Fibroblast of the aortic adventitia (primary cell): ENCODE measurements around the gene ANKRD16. TPM values are rescaled to one million over a fixed set of nuclear protein-coding genes. Genes with fewer than 3 reads are reported as not detected.

Experiments
- DNase-seq: peaks from one replicate; pipeline ENCODE4 v3.0.0-alpha.2; 2010; ENCODE audit warnings: low read depth
- H3K4me3 ChIP-seq: 2 replicates; pipeline ENCODE4 v1.5.1; 2011; ENCODE audit warnings: low read depth, mild to moderate bottlenecking, control low read depth, low read length, moderate library complexity
- total RNA-seq: library from RNA; depleted of rRNA; stranded (reverse); fragments of >200 nt; gene quantifications from 2 replicates; pipeline ENCODE4 v1.2.3, GENCODE V29; 2012; ENCODE audit warnings: low replicate concordance
- TF ChIP-seq, protein P1 (sequence below): IDR thresholded peaks from 2 replicates; pipeline ENCODE4 v1.5.1; 2011; ENCODE audit warnings: mild to moderate bottlenecking, low read length, control low read depth, inconsistent platforms; ENCODE audit not compliant: insufficient read depth

The ANKRD16 gene
- total RNA-seq, 1 donor = 5.0 TPM

DNA sequence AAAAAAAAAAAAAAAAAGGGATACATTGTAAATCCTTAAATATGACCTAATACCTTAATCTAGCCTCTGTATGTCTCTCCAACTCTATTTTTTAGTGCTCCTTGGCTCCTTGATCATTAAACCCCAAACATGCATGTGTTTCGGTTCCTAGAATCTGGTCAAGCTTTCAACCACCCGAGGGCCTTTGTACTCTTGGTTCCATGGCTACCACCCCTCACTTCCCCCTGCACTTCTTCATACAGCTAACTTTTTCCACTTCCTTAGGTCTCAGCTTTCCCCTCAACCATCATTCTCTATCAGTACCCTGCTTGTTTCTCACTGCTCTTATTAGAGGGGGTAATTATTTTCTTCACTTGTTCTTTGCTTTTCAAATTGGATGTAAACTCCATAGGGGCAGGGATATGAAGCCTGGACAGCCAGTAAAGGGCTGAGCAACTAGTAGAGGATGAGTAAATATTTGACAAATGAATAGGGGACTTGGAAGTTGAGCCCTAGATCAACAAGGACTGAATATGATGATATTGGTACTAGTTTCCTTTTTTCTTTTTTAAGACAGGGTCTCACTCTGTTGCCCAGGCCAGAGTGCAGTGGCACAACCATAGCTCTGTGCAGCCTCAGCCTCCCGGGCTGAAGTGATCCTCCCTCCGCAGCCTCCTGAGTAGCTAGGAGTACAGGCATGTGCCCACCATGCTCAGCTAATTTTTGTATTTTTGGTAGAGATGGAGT lies 72.2 kb downstream of the ANKRD16 start:
- DNase-seq = no peak
- no peak overlapping the region for H3K4me3 ChIP-seq
- TF ChIP-seq, protein P1, sequence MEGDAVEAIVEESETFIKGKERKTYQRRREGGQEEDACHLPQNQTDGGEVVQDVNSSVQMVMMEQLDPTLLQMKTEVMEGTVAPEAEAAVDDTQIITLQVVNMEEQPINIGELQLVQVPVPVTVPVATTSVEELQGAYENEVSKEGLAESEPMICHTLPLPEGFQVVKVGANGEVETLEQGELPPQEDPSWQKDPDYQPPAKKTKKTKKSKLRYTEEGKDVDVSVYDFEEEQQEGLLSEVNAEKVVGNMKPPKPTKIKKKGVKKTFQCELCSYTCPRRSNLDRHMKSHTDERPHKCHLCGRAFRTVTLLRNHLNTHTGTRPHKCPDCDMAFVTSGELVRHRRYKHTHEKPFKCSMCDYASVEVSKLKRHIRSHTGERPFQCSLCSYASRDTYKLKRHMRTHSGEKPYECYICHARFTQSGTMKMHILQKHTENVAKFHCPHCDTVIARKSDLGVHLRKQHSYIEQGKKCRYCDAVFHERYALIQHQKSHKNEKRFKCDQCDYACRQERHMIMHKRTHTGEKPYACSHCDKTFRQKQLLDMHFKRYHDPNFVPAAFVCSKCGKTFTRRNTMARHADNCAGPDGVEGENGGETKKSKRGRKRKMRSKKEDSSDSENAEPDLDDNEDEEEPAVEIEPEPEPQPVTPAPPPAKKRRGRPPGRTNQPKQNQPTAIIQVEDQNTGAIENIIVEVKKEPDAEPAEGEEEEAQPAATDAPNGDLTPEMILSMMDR = no peak

DNA sequence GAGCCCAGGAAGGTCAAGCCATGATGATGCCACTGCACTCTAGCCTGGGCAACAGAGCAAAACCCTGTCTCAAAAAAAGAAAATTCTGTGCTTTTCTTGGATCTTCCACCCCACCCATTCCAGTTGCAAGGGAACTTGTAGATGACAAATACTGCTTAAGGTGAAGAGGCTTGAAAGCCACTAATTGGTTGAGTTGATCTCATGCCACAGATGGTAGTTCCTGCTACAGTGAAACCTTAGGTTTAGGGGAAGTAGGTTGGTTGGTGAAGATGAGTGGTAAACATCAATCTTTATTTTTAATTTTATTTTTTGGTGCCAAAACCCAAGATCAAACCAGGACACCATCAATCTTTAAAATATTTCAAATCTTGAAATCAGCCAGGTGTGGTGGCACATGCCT lies 73.5 kb downstream of the ANKRD16 start:
- H3K4me3 ChIP-seq = no peak overlapping the region
- no peak for DNase-seq
- TF ChIP-seq, protein P1 = no peak

DNA sequence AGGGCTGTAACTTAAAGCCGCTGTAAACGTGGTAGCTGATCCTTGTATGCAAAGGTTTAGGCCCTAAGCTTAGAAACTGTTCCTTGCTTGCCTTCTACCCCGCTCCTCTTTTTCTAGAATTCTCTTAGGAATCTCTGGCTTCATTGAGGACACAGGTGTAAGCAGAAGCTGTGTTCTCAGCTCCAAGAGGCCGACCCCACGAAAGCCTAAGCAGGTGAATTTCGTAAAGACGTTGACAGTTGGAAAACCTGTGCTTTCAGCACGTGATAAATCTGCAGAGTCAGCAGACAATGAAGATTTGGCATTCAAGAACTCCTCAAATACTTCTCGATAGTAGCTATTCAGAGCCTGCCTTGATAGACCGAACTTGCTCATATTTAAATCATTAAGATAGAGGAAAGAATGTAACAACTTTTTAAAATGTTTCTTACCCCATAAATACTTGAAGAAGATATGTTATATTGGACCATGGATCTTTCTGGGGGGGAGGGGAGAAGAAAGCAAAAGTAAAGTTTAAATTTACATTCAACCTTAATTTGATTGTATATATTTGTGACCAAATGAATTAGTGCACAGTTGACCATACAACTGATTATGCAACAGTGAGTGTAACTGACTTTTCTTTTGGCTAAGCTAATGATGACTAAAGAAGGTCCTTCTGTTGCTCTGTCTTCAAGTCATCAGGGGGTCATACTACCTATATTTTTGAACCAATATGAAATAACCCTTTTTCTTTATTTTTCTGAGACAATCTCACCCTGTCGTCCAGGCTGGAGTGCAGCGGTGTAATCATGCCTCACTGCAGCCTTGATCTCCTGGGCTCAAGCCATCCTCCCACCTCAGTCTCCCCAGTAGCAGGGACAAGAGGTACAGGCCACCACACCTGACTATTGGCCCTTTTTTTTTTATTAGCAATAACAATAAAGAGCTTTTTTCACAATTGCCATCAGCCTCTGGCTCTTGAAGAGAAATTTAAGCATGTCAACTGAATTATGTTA lies 75.3 kb downstream of the ANKRD16 start:
- DNase-seq = peak; percentile 31

DNA sequence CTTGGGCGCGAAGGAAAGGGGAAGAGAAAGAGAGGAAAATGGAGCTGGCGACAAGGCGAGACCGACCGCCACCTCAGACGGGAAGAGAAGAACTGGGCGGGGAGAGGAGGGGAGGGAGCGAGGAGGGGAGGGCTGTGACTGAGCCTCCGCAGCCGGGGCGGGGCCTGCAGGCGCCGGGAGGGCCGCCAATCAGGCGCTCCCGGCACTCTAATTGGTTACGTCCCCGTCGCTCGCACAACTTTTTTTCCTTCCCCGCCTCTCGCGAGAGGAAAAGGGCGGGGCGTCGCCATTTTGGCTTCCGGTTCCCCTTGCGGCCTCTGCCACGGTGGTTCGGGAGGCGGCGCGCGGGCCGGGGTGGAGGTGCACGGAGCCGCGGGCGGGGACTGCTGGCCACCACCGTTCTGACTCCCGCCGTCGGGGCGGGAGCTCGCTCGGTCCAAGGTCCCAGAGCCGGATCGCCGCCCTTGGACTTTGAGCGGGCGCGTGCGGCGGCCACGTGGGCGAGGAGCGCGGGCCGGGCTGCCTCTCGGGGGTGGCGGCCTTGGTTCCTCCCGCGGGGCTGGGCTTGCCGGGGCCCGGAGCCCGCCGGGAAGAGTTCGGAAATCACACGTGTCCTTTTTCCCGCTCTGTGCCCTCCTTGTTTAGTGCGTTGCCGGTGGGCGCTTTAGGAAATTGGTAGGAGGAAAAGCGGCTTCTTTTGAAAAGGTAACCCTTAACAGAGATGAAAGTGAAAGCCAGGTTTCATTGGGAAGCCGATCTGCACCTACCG lies 76.2 kb downstream of the ANKRD16 start, which contains the start of gene GDI2:
TSS of gene GDI2 (minus strand) at position 94 of the 769 bp plus-strand sequence. CDS start 176 bp downstream, outside the sequence.
- peak; percentile 95 for DNase-seq
- TF ChIP-seq, protein P1 = no peak
- peak within 1 kb of the TSS; percentile 93 for H3K4me3 ChIP-seq

More for the DNA sequence above, 75.3 kb downstream of the ANKRD16 start:
- TF ChIP-seq, protein P1 = no peak
- H3K4me3 ChIP-seq = peak overlapping the region; percentile 64

DNA sequence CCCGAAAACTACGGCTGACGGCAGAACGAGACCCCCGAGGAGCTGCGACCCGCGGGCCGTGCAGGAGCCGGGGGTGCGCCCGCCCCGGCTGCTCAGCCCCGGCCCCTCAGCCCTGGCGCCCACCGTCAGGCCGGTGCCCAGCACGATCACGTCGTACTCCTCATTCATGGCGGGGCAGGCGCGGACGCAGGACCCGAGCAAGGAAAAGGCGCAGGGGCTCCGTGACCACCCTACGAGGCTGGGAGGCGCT lies 76.7 kb downstream of the ANKRD16 start:
- no peak for DNase-seq
- TF ChIP-seq, protein P1 = no peak
- peak overlapping the region; percentile 93 for H3K4me3 ChIP-seq
